Omental fat pad (tissue), 4 donors: ENCODE results near the gene LMBRD2. TPM values are rescaled to one million over a fixed set of nuclear protein-coding genes. Genes with fewer than 3 reads are reported as not detected.
"Not testable (repeated sequence)": the region's sequence is repeated elsewhere in the genome, so short reads cannot be mapped to it uniquely, and the experiment has no call there.

Source experiments
- ATAC-seq: fragments of 150-250 bp; one replicate; pipeline ENCODE4 v1.9.1; 2016; ENCODE audit warnings: mild to moderate bottlenecking, moderate library complexity; ENCODE audit not compliant: low FRiP score
- DNase-seq: peaks from one replicate; pipeline ENCODE4 v3.0.0-alpha.2; 2019; ENCODE audit warnings: low spot score
- CTCF ChIP-seq, 3 donors: fragments of 450-650 bp; IDR thresholded peaks; one replicate each; pipeline ENCODE4 v1.5.1; 2016 to 2017; ENCODE audit warnings: antibody characterized with exemption in 3 of 3, mild to moderate bottlenecking in 3 of 3, moderate library complexity in 2 of 3
- total RNA-seq, 4 donors: library from RNA; depleted of rRNA; stranded (reverse); fragments of >200 nt; gene quantifications; one replicate each; pipeline ENCODE4 v1.1.0, GENCODE V29; 2016

The LMBRD2 gene
- total RNA-seq, 4 donors from 2014 or later, result 6.2 to 12.0 (median 8.6) TPM

- no peak for TF ChIP-seq CTCF (IDR thresholded peaks at IDR 0.05)
- DNase-seq, result no peak
- no peak for ATAC-seq
These were observed 12.6 kb downstream of the LMBRD2 start for GRCh38 chr5:36138900-36139683.

GRCh38 chr5:36136581-36136980, 15.1 kb downstream of the LMBRD2 start:
- ATAC-seq, result no peak

GRCh38 chr5:36135988-36136387, 15.7 kb downstream of the LMBRD2 start:
- DNase-seq (no peak), ATAC-seq (no peak)
- no peak for TF ChIP-seq CTCF (IDR thresholded peaks at IDR 0.05)

More at GRCh38 chr5:36136581-36136980, 15.1 kb downstream of the LMBRD2 start:
- no peak for DNase-seq
- no peak for TF ChIP-seq CTCF (IDR thresholded peaks at IDR 0.05)

- ATAC-seq, DNase-seq: not testable (repeated sequence)
These were observed 18.7 kb downstream of the LMBRD2 start for GRCh38 chr5:36133009-36133408.

GRCh38 chr5:36129666-36130065, 22.0 kb downstream of the LMBRD2 start:
- not testable (repeated sequence) for ATAC-seq

GRCh38 chr5:36128795-36129194, 22.9 kb downstream of the LMBRD2 start:
- TF ChIP-seq CTCF (IDR thresholded peaks at IDR 0.05), result no peak
- ATAC-seq, result no peak

More at GRCh38 chr5:36129666-36130065, 22.0 kb downstream of the LMBRD2 start:
- DNase-seq, result not testable (repeated sequence)

GRCh38 chr5:36125868-36126267, 25.8 kb downstream of the LMBRD2 start:
- ATAC-seq (no peak), DNase-seq (no peak)
- no peak for TF ChIP-seq CTCF (IDR thresholded peaks at IDR 0.05)

More at GRCh38 chr5:36128795-36129194, 22.9 kb downstream of the LMBRD2 start:
- DNase-seq, result no peak

- no peak for TF ChIP-seq CTCF (IDR thresholded peaks at IDR 0.05)
- DNase-seq, result no peak
- no peak for ATAC-seq
These were observed 40.4 kb downstream of the LMBRD2 start for GRCh38 chr5:36111238-36111637.
